Activated naive CD4-positive, alpha-beta T cell treated with anti-CD3 and anti-CD28 coated beads for 36 hours (primary cell): ENCODE data around the gene THADA. TPM values are rescaled to one million over a fixed set of nuclear protein-coding genes. Genes with fewer than 3 reads are reported as not detected.

Source experiments
- CTCF ChIA-PET: fragments of 350-600 bp; sonication (Branson Sonifier 250); formaldehyde crosslinking; loops from one replicate; lab custom pipeline; 2021; ENCODE audit warnings: antibody characterized with exemption; lab: Charles Lee
- DNase-seq: peaks from one replicate; pipeline ENCODE4 v3.0.0-alpha.2; 2020
- H3K27ac Mint-ChIP-seq: one replicate; pipeline ENCODE4 v1.8.0; 2021; ENCODE audit warnings: mild to moderate bottlenecking, mixed read lengths
- H3K27me3 Mint-ChIP-seq: one replicate; pipeline ENCODE4 v1.8.0; 2021; ENCODE audit warnings: low read depth, mixed read lengths
- H3K36me3 Mint-ChIP-seq: one replicate; pipeline ENCODE4 v1.8.0; 2021; ENCODE audit warnings: low read depth, mixed read lengths
- H3K4me1 Mint-ChIP-seq: one replicate; pipeline ENCODE4 v1.8.0; 2021; ENCODE audit warnings: low read depth, mixed read lengths
- H3K4me3 Mint-ChIP-seq: one replicate; pipeline ENCODE4 v1.8.0; 2021; ENCODE audit warnings: mild to moderate bottlenecking, moderate library complexity, mixed read lengths
- H3K9me3 Mint-ChIP-seq: one replicate; pipeline ENCODE4 v1.8.0; 2021; ENCODE audit warnings: mixed read lengths
- intact Hi-C: fragments of 100-400 bp; cut with micrococcal nuclease; formaldehyde crosslinking; loops from one replicate; pipeline ENCODE4 v1.15.1; 2023
- total RNA-seq, 2 experiments: library from RNA; stranded (reverse); gene quantifications; one replicate each; pipeline ENCODE4 v1.2.3, GENCODE V29; 2021

Gene THADA
- total RNA-seq, 2 experiments from 2014 or later, result 28.6 to 31.5 TPM

DNA sequence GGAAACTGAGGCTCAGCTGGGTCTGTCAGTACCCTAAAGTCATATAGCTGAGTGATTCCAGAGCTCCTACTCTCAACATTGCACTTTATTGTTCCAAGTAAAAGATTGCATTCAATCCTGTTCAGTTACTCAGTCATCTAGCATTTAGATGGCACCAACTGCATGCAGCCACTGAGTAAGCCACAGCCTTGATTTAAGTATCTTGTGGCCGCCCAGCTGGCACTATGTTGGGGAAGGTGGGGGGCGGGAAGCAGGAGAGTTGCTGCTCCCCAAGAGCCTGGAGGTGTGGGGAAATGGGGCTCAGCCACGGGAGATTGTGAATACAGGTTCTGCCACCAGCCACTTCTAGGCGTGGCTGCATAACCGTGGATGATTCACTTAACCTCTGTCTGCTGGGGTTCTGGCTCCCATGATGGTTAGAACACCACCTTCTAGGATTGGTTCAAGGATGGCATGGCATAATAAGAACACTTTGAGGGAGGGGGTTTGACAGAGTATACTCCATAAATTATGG, 386.6 kb downstream of the THADA start:
- peaks cover 27% of the 10 kb centered on the region for H3K4me1 Mint-ChIP-seq
- no peak overlapping the region for H3K4me3 Mint-ChIP-seq
- no peak overlapping the region for H3K27ac Mint-ChIP-seq
- intact Hi-C loops, result no loop called here
- no peaks in the 10 kb centered on the region for H3K36me3 Mint-ChIP-seq
- CTCF ChIA-PET, result no interaction called here
- no peaks in the 10 kb centered on the region for H3K27me3 Mint-ChIP-seq
- no peaks in the 10 kb centered on the region for H3K9me3 Mint-ChIP-seq
- DNase-seq, result no peak

DNA sequence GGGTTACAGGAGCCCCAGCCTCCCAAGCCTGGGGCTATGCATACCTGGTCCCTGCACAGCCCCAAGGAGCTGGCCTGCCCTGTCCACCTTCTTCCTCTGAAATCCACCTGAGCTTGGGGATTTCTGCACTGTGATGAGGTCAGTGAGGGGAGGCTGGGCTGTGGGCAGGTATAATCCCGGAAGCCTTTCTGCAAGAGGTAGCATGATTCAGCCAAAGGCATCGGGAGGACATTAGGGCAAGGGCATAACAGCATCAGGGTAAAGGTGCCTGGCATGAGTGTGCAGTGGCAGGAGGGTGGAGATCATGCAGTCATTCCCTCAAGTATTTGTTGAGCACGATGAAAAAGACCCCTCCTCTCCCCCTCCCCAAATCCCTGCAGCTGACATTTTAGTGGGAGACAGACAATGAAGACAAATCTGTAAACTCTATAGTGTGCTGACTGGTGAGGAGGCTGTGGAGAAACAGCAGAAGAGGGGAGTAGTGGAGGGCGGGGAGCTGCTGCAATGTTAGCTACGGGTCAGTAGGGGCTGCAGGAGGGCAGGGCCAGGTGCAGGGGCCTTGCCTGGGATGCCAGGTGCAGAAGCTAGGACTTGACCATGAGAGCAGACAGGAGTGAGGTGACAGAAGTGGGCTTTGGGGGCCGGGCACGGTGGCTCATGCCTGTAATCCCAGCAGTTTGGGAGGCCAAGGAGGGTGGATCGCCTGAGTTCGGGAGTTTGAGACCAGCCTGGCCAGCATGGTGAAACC, 388.1 kb downstream of the THADA start:
- Mint-ChIP-seq H3K27me3 (no peaks in the 10 kb centered on the region), H3K4me1 (peaks cover 32% of the 10 kb centered on the region), H3K27ac (no peak overlapping the region), H3K9me3 (no peaks in the 10 kb centered on the region), H3K4me3 (no peak overlapping the region), H3K36me3 (no peaks in the 10 kb centered on the region)
- intact Hi-C loops, result no loop called here
- CTCF ChIA-PET, result interaction anchor here (0.8 to 1.5 kb wide), 4 partner anchors 9 to 67 kb away, joined by 3 to 5 read pairs (median 4); no protein-coding TSS in a partner anchor
- no peak for DNase-seq

DNA sequence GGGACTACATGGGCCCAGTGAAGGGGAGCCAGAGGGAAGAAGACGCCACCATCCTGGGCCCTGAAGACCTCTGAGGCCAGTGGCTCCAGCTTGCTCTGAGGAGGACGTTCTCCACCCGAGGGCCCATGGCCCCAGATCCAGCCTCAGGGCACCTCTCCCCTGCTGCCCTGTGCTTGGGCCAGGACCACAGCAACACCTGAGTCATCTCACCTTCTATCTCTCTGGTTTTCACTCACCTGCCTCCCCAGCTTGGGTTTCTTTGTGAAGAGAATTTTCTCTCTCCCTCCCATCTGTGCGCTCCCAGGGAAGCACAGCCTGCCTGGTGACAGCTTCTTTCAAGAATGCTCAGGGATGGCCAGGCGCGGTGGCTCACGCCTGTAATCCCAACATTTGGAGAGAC, 389.2 kb downstream of the THADA start:
- CTCF ChIA-PET, result interaction anchor here (0.8 to 1.5 kb wide), 3 partner anchors 22 to 65 kb away, joined by 3 to 5 read pairs (median 3); no protein-coding TSS in a partner anchor
- Mint-ChIP-seq H3K27me3 (no peaks in the 10 kb centered on the region), H3K27ac (no peak overlapping the region), H3K36me3 (no peaks in the 10 kb centered on the region), H3K4me1 (peaks cover 33% of the 10 kb centered on the region), H3K9me3 (no peaks in the 10 kb centered on the region), H3K4me3 (no peak overlapping the region)
- intact Hi-C loops, result no loop called here
- DNase-seq, result no peak

DNA sequence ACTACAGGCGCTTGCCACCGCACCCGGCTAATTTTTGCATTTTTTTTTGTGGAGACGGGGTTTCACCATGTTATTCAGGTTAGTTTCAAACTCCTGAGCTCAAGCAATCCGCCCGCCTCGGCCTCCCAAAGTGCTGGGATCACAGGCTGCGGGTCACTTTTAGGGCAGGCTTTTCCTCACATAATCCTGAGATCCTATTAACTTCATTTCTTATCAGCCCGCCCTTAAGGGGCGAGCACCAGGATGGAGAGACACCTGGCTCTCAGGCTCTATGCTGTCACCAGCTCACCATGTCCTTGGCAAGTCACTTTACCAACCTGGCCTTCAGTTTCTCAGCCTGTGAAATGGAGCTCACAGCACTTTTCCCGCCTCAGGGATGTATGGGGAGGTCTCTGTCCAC, 392.5 kb downstream of the THADA start:
- CTCF ChIA-PET, result interaction anchor here (1.0 to 4.7 kb wide), 4 partner anchors 12 to 74 kb away, joined by 3 to 13 read pairs (median 7); no protein-coding TSS in a partner anchor

DNA sequence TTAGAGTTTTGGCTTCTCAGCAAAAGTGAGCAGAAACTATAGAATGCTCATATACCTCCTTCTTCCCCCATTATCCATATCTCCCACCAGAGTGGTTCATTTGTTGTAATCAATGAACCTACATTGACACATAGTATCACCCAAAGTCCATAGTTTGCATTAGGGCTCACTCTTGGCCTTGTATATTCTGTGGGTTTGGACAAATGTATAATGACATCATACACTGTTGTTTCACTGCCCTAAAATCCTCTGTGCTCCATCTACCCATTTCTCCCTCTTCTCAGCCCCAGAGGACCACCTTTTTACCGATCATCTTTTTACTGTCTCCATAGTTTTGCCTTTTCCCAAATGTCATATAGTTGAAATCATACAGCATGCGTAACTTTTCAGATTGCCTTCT, 393.5 kb downstream of the THADA start:
- Mint-ChIP-seq H3K4me3 (no peak overlapping the region), H3K36me3 (no peaks in the 10 kb centered on the region), H3K4me1 (peaks cover 34% of the 10 kb centered on the region), H3K27ac (no peak overlapping the region), H3K9me3 (no peaks in the 10 kb centered on the region), H3K27me3 (no peaks in the 10 kb centered on the region)
- no peak for DNase-seq
- intact Hi-C loops, result no loop called here
- CTCF ChIA-PET, result interaction anchor here (0.6 to 4.7 kb wide), 7 partner anchors 13 to 207 kb away, joined by 3 to 13 read pairs (median 5); no protein-coding TSS in a partner anchor

More for the DNA sequence above, 392.5 kb downstream of the THADA start:
- Mint-ChIP-seq H3K9me3 (no peaks in the 10 kb centered on the region), H3K27me3 (no peaks in the 10 kb centered on the region), H3K27ac (no peak overlapping the region), H3K4me1 (peaks cover 31% of the 10 kb centered on the region), H3K36me3 (no peaks in the 10 kb centered on the region), H3K4me3 (no peak overlapping the region)
- intact Hi-C loops, result no loop called here
- DNase-seq, result no peak

DNA sequence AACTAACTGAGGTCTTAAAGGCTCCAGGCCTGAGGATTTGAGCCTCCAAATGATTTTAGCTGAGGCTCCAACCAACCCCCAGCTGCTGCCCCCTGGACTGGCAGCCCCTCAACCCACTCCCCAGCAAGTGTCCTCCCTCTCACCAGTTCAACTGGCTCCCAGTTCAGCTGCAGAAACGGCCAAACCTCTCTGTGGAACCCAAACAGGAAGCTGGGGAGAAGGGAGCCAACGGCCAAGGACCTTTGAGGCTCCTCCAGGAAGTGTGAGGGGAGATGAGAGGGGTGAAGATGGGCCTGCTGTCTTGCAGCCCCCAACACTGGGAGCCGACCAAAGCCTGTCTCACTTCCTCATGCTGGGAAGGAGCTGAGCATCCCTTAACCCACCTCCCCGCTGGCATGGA, 394.3 kb downstream of the THADA start:
- no peak overlapping the region for H3K4me3 Mint-ChIP-seq
- H3K4me1 Mint-ChIP-seq, result peaks cover 42% of the 10 kb centered on the region
- intact Hi-C loops, result no loop called here
- peaks cover 1% of the 10 kb centered on the region for H3K36me3 Mint-ChIP-seq
- no peak for DNase-seq
- H3K27ac Mint-ChIP-seq, result no peak overlapping the region
- H3K27me3 Mint-ChIP-seq, result no peaks in the 10 kb centered on the region
- CTCF ChIA-PET, result interaction anchor here (0.6 to 4.7 kb wide), 6 partner anchors 10 to 207 kb away, joined by 3 to 13 read pairs (median 6); no protein-coding TSS in a partner anchor
- no peaks in the 10 kb centered on the region for H3K9me3 Mint-ChIP-seq

DNA sequence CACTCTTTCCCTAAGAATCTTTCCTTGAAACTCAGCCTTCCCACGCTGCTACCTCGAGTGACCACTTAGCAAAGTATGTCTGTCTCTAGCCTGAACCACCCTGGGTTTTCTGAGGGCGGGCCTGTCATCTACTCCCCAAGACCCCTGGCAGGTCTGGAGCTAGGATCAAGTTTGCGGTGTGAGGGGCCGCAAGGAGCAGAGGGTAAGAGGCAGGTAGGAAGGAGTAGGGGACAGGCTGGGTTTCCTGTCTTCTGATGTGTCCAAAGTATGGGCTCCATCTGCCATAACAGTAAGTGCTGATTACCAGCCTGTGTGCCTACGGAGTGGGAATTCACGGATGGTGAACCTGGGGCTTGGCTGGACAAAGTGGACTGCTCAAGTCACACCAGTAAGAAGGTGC, 394.8 kb downstream of the THADA start:
- H3K9me3 Mint-ChIP-seq, result no peaks in the 10 kb centered on the region
- no peak overlapping the region for H3K27ac Mint-ChIP-seq
- DNase-seq, result no peak
- H3K4me3 Mint-ChIP-seq, result no peak overlapping the region
- CTCF ChIA-PET, result interaction anchor here (1.0 to 1.7 kb wide), 2 partner anchors 10 to 17 kb away, joined by 3 to 5 read pairs; no protein-coding TSS in a partner anchor
- intact Hi-C loops, result no loop called here
- H3K36me3 Mint-ChIP-seq, result peaks cover 2% of the 10 kb centered on the region
- H3K4me1 Mint-ChIP-seq, result peaks cover 41% of the 10 kb centered on the region
- H3K27me3 Mint-ChIP-seq, result no peaks in the 10 kb centered on the region

DNA sequence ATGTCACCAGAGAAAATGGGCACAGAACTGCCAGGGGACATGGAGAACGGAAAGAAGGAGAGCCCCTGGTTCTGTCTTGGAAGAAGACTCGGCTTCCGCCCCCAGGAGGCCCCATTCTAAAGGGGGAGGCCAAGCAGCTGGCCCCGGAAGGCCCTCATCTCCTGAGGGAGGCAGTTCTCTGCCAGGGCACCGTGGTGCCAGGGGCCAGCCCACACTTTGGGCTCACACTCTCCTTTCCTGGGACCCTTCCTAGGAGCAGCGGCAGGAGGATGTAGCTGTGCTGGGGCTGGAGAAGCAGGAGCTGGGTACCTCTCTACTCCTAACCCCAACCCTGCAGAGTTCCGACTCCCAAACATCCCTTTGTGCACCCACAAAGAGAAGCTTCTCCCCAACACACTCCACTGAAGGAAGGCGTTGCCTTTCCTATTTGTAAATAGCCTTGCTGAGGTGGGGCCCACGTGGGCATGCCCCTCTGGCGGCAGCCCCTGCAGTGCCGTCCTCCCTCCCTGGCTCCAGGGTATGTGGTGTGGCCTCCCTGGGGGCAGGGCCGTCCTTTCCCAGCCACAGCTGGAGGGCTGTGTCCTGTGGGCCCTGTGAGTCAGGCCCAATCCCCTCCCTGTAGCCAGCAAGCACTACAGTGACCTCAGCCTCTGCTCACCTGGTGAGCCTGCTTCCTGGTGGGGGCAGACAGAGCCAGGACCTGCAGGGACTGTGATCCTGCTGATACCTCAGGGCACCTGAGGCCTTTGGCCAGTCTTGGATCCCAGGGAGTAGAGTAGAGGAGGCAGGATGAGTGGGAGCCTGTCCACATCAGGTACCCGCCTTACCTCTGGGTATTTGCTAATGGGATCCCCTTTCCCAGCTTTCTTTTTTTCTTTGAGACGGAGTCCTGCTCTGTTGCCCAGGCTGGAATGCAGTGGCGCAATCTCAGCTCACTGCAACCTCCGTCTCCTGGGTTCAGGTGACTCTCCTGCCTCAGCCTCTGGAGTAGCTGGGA, 396.0 kb downstream of the THADA start:
- peaks cover 2% of the 10 kb centered on the region for H3K36me3 Mint-ChIP-seq
- H3K4me1 Mint-ChIP-seq, result peaks cover 48% of the 10 kb centered on the region
- H3K27ac Mint-ChIP-seq, result no peak overlapping the region
- intact Hi-C loops, result loop anchor here (5.0 kb wide), 1 partner anchor 968 kb away; the partner anchor contains the start of gene PPM1B
- no peak overlapping the region for H3K4me3 Mint-ChIP-seq
- no peak for DNase-seq
- no peaks in the 10 kb centered on the region for H3K27me3 Mint-ChIP-seq
- CTCF ChIA-PET, result interaction anchor here (1.7 kb wide), 1 partner anchor 9 kb away, joined by 5 read pairs; no protein-coding TSS in a partner anchor
- H3K9me3 Mint-ChIP-seq, result no peaks in the 10 kb centered on the region

DNA sequence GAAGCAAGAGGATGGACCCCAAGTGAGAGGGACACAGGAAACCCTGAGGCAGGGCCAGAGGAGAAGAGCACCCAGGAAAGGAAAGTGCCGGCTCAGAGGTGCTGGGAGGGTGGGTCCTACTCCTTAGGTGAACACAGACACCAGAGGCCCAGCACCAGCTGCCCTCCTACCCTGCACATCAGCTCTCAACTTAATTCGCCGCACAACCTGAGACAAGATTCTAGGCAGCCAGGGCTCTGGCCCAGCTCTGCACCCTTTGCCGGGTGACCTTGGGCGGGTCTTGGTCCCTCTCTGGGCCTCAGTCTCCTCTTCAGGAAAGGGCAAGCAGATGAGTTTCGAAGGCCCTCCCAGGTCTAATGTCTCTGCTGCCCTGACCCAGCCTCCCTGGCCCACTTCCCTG, 397.6 kb downstream of the THADA start:
- no peaks in the 10 kb centered on the region for H3K27me3 Mint-ChIP-seq
- no peaks in the 10 kb centered on the region for H3K9me3 Mint-ChIP-seq
- H3K36me3 Mint-ChIP-seq, result peaks cover 2% of the 10 kb centered on the region
- H3K4me3 Mint-ChIP-seq, result no peak overlapping the region
- no peak for DNase-seq
- intact Hi-C loops, result loop anchor here (5.0 kb wide), 1 partner anchor 969 kb away; the partner anchor contains the start of gene PPM1B
- H3K27ac Mint-ChIP-seq, result no peak overlapping the region
- H3K4me1 Mint-ChIP-seq, result peaks cover 58% of the 10 kb centered on the region
- CTCF ChIA-PET, result interaction anchor here (0.7 to 4.9 kb wide), 2 partner anchors 23 to 71 kb away, joined by 3 to 22 read pairs; no protein-coding TSS in a partner anchor

DNA sequence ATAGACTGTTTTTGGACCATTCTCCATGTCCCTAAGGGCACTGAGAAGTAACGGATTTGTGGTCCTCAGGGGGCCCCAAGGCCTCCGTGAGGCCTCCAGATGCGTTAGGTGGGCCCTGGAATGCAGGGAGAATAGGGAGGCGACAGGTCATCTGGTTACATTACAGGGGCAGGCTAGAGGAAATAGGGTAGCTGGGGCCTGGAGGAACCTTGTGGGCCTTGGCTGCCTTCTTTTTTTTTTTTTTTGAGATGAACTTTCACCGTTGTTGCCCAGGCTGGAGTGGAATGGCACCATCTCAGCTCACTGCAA, 398.3 kb downstream of the THADA start:
- H3K27me3 Mint-ChIP-seq, result no peaks in the 10 kb centered on the region
- H3K36me3 Mint-ChIP-seq, result peaks cover 2% of the 10 kb centered on the region
- H3K9me3 Mint-ChIP-seq, result no peaks in the 10 kb centered on the region
- no peak for DNase-seq
- CTCF ChIA-PET, result interaction anchor here (0.7 to 4.9 kb wide), 3 partner anchors 24 to 70 kb away, joined by 3 to 22 read pairs (median 3); no protein-coding TSS in a partner anchor
- H3K27ac Mint-ChIP-seq, result no peak overlapping the region
- peaks cover 62% of the 10 kb centered on the region for H3K4me1 Mint-ChIP-seq
- intact Hi-C loops, result loop anchor here (5.0 kb wide), 1 partner anchor 970 kb away; the partner anchor contains the start of gene PPM1B
- no peak overlapping the region for H3K4me3 Mint-ChIP-seq

DNA sequence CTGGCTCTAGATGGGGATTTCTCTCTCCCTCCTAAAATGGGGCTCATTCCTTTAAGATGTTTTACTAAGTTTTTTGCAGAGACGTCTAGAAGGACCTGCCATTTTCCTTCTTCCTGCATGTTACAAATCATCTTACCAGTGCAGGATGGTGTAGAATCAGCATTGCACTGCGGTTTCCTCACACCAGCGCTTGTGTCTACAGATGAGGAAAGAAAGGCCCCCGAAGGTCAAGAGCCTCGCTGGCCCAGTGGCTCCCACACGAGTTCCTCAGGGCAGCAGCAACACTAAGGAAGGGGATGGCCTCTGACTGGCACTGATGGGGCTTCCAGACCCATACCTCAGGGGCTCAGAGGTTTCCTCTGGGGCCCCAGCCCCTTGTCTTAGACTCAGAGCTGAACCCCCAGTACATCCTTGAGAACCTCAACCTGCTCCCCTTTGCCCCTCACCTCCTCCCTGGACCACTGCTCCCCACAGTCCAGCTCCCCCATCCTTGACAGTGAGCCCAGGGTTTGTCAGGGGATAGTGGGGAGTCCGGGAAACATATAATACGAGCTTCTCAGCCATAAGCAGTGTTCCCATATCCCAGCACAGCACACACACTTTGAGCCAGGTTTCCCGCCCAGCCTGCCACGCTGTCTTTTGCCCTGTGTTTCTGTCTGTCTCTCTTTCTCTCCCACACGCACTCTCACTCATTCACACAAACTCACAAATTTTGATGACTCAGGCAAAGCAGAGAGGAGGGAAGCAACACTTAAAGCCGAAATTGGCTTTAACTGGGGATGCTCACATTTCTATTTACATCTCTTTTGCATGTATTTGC, 398.9 kb downstream of the THADA start:
- H3K27me3 Mint-ChIP-seq, result no peaks in the 10 kb centered on the region
- no peaks in the 10 kb centered on the region for H3K9me3 Mint-ChIP-seq
- peak overlapping the region; percentile 84 for H3K27ac Mint-ChIP-seq
- CTCF ChIA-PET, result interaction anchor here (0.7 to 4.9 kb wide), 5 partner anchors 21 to 70 kb away, joined by 3 to 22 read pairs (median 3); no protein-coding TSS in a partner anchor
- peak; percentile 48 for DNase-seq
- intact Hi-C loops, result loop anchor here (5.0 kb wide), 1 partner anchor 970 kb away; the partner anchor contains the start of gene PPM1B
- peaks cover 2% of the 10 kb centered on the region for H3K36me3 Mint-ChIP-seq
- peaks cover 63% of the 10 kb centered on the region for H3K4me1 Mint-ChIP-seq
- H3K4me3 Mint-ChIP-seq, result peak overlapping the region; percentile 34
